Cardiac septum (tissue), 1 donor: Measurements from ENCODE around the gene PPBP. TPM values are rescaled to one million over a fixed set of nuclear protein-coding genes. Genes with fewer than 3 reads are reported as not detected.
"Not testable (repeated sequence)": the region's sequence is repeated elsewhere in the genome, so short reads cannot be mapped to it uniquely, and the experiment has no call there.

Experiments
- DNase-seq: peaks from one replicate; pipeline ENCODE4 v3.0.0-alpha.2; 2020; ENCODE audit warnings: low spot score
- intact Hi-C: fragments of 100-400 bp; cut with DNase I; formaldehyde crosslinking; loops from one replicate; pipeline ENCODE4 v1.14.0; 2022
- total RNA-seq: library from RNA; stranded (reverse); fragmentation: NEBNext Ultra II Directional; extraction: Animal tissue kit (Norgen Biotek cat#: 25700); gene quantifications from one replicate; pipeline ENCODE4 v1.2.1, GENCODE V29; 2021
- donor health status: DM: no; HTN: no; CAD: no.

The PPBP gene
- total RNA-seq, 1 donor from 2014 or later: 1.9 TPM

GRCh38 chr4:73962724-73963123, 25.3 kb downstream of the PPBP start:
- no peak for DNase-seq
- intact Hi-C loops: no loop called here

GRCh38 chr4:73959041-73959440, 28.9 kb downstream of the PPBP start:
- intact Hi-C loops, DNase-seq: not testable (repeated sequence)

GRCh38 chr4:73952352-73952751, 35.6 kb downstream of the PPBP start:
- intact Hi-C loops: no loop called here
- DNase-seq: no peak

GRCh38 chr4:73950376-73950920, 37.5 kb downstream of the PPBP start:
- DNase-seq, intact Hi-C loops: not testable (repeated sequence)

- DNase-seq: no peak
- intact Hi-C loops: no loop called here
These were observed 38.8 kb downstream of the PPBP start for GRCh38 chr4:73948990-73949706.

- no peak for DNase-seq
- intact Hi-C loops: no loop called here
These were observed 39.7 kb downstream of the PPBP start for GRCh38 chr4:73948291-73948690.

GRCh38 chr4:73947239-73947985, 40.6 kb downstream of the PPBP start:
- intact Hi-C loops: no loop called here
- DNase-seq: no peak

GRCh38 chr4:73945674-73946449, 42.1 kb downstream of the PPBP start:
- DNase-seq: no peak
- intact Hi-C loops: no loop called here

- no peak for DNase-seq
- intact Hi-C loops: no loop called here
These were observed 42.9 kb downstream of the PPBP start for GRCh38 chr4:73945140-73945539.

GRCh38 chr4:73944061-73944875, 43.7 kb downstream of the PPBP start:
- DNase-seq: no peak
- intact Hi-C loops: no loop called here

GRCh38 chr4:73943555-73943954, 44.4 kb downstream of the PPBP start:
- intact Hi-C loops: no loop called here
- DNase-seq: no peak

GRCh38 chr4:73936969-73937368, 51.0 kb downstream of the PPBP start:
- intact Hi-C loops: no loop called here
- no peak for DNase-seq

Other genes starting within 250 kb of the PPBP start
- gene CXCL8, start 247.6 kb downstream of the PPBP start, total RNA-seq: 1.2 TPM
- gene CXCL6, start 151.5 kb downstream of the PPBP start, total RNA-seq: 0.22 TPM
- not detected for gene PF4V1, start 134.9 kb downstream of the PPBP start, total RNA-seq
- gene CXCL1, start 118.8 kb downstream of the PPBP start, total RNA-seq: 0.86 TPM
- 0.43 TPM for gene PF4, start 6.2 kb downstream of the PPBP start, total RNA-seq
- 0.16 TPM for gene CXCL5, start 10.5 kb upstream of the PPBP start, total RNA-seq
- 0.43 TPM for gene CXCL3, start 50.5 kb upstream of the PPBP start, total RNA-seq
- 4.1 TPM for gene CXCL2, start 111.0 kb upstream of the PPBP start, total RNA-seq
- 14.5 TPM for gene MTHFD2L, start 169.9 kb upstream of the PPBP start, total RNA-seq